Panc1 (cell line): ENCODE data around the gene MCRIP2. TPM values are rescaled to one million over a fixed set of nuclear protein-coding genes. Genes with fewer than 3 reads are reported as not detected.

Source experiments
- ATAC-seq: fragments of 200-7000 bp; cut with Tn5 transposase; 2 replicates; pipeline ENCODE4 v1.9.1; 2020; ENCODE audit warnings: mild to moderate bottlenecking, moderate library complexity
- BruUV-seq: library from RNA; stranded (reverse); fragments of 400-500 nt; replicated peaks from 2 replicates; lab custom pipeline; 2021; lab: Mats Ljungman, UMichigan
- CTCF ChIA-PET: fragments of 300-600 bp; sonication (Branson Sonifier 250); formaldehyde crosslinking; loops from one replicate; lab custom pipeline; 2022; ENCODE audit warnings: antibody characterized with exemption; lab: Charles Lee
- POLR2A ChIA-PET: fragments of 300-600 bp; sonication (Branson Sonifier 250); formaldehyde crosslinking; loops from one replicate; lab custom pipeline; 2022; ENCODE audit warnings: antibody characterized with exemption; lab: Charles Lee
- DNase-seq: peaks from one replicate; pipeline ENCODE4 v3.0.0-alpha.2; 2010; ENCODE audit warnings: low read depth, low spot score
- H3K27ac ChIP-seq: 2 replicates; pipeline ENCODE4 v1.5.1; 2011; ENCODE audit warnings: mild to moderate bottlenecking, low read length, inconsistent platforms
- H3K27me3 ChIP-seq: fragments of 200-500 bp; sonication (Bioruptor generic); 2 replicates; pipeline ENCODE4 v1.6.0; 2014; ENCODE audit warnings: low read length, inconsistent platforms; ENCODE audit not compliant: control insufficient read depth, insufficient read depth
- H3K36me3 ChIP-seq: fragments of 200-500 bp; sonication (Bioruptor generic); 2 replicates; pipeline ENCODE4 v1.5.1; 2014; ENCODE audit warnings: inconsistent platforms, mild to moderate bottlenecking, low read length, moderate library complexity; ENCODE audit not compliant: control insufficient read depth, insufficient read depth
- H3K4me1 ChIP-seq: 2 replicates; pipeline ENCODE4 v1.5.1; 2011; ENCODE audit warnings: inconsistent platforms, mild to moderate bottlenecking, low read length, moderate library complexity; ENCODE audit not compliant: control insufficient read depth, insufficient read depth
- H3K4me3 ChIP-seq, 2 experiments: 2 replicates each; pipeline ENCODE4 v1.5.1; 2011 to 2012; ENCODE audit warnings: low read depth in 2 of 2, low read length in 2 of 2, mild to moderate bottlenecking in 2 of 2, inconsistent platforms in 1 of 2, moderate library complexity in 1 of 2
- H3K9me3 ChIP-seq: fragments of 200-500 bp; sonication (Bioruptor generic); 2 replicates; pipeline ENCODE4 v1.5.1; 2014; ENCODE audit warnings: low read depth, mild to moderate bottlenecking, inconsistent platforms, low read length, moderate library complexity; ENCODE audit not compliant: control insufficient read depth, insufficient read depth
- POLR2AphosphoS5 ChIP-seq: IDR thresholded peaks from 2 replicates; pipeline ENCODE4 v1.6.1; 2012; ENCODE audit warnings: mild to moderate bottlenecking, low read depth, low read length, moderate library complexity
- REST ChIP-seq, 2 experiments: IDR thresholded peaks; 2 replicates each; pipeline ENCODE4 v1.6.1; 2011 to 2012; ENCODE audit warnings: low read depth in 2 of 2, control low read depth in 1 of 2, low read length in 1 of 2, mild to moderate bottlenecking in 1 of 2, moderate library complexity in 1 of 2; ENCODE audit not compliant: insufficient read depth in 1 of 2
- SIN3A ChIP-seq: IDR thresholded peaks from 2 replicates; pipeline ENCODE4 v1.6.1; 2012; ENCODE audit warnings: low read depth, mild to moderate bottlenecking, low read length, moderate library complexity, borderline replicate concordance; ENCODE audit not compliant: insufficient read depth
- TCF7L2 ChIP-seq: IDR thresholded peaks from 2 replicates; pipeline ENCODE4 v1.6.1; 2011; ENCODE audit warnings: mild to moderate bottlenecking, low read depth, low read length, inconsistent platforms
- in situ Hi-C: cut with HindIII; loops from 2 replicates; pipeline ENCODE4 v1.10.0; 2016; ENCODE audit warnings: low sequenced_read_pairs, low pct_unique_long_range_greater_than_20kb
- intact Hi-C: fragments of 100-400 bp; cut with micrococcal nuclease; formaldehyde crosslinking; loops from one replicate; pipeline ENCODE4 v1.10.0; 2022; ENCODE audit not compliant: unreplicated experiment
- total RNA-seq: library from RNA; stranded (reverse); gene quantifications from one replicate; pipeline ENCODE4 v1.2.1, GENCODE V29; 2021; ENCODE audit not compliant: unreplicated experiment
- TF ChIP-seq, protein P1 (sequence below): fragments of 450-650 bp; IDR thresholded peaks from 2 replicates; pipeline ENCODE4 v1.5.1; 2017; ENCODE audit warnings: mild to moderate bottlenecking

Gene MCRIP2
- total RNA-seq, 1 experiment from 2014 or later = 91.6 TPM

DNA sequence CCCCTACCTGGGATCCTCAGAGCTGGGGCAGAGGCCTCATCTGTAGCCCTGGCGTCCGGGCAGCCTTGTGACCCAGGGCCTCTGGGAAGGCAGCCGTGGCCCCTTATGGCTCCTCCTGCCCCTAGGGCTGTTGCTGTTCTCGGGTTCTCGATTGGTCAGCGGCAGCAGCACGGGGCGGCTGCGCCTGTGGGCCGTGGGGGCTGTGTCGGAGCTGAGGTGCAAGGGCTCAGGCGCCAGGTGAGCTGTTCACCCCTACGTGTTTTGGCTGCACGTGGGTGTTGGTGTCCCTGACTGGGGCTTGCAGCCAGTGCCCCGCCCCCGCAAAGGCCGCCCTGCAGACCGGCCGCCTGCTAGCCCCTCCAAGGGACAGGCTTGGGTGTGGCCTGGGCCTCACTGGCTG lies 20.5 kb downstream of the MCRIP2 start:
- no peak for ATAC-seq
- POLR2A ChIA-PET = interaction anchor here (0.6 kb wide), 1 partner anchor 487 kb away, joined by 3 read pairs; no protein-coding TSS in a partner anchor
- CTCF ChIA-PET = no interaction called here
- Histone ChIP-seq H3K27ac (no peak overlapping the region), H3K27me3 (no peaks in the 10 kb centered on the region), H3K4me1 (peaks cover 15% of the 10 kb centered on the region), H3K36me3 (no peaks in the 10 kb centered on the region), H3K9me3 (no peaks in the 10 kb centered on the region), H3K4me3 (no peak overlapping the region)
- DNase-seq = no peak
- intact Hi-C loops = no loop called here
- in situ Hi-C loops = no loop called here
- BruUV-seq = no TSS peak
- TF ChIP-seq REST (IDR thresholded peaks at IDR 0.05; ENCODE audit: insufficient read depth in 1 of 2, low read depth in 2 of 2, low read length in 1 of 2) (no peak), SIN3A (no peak), TCF7L2 (no peak), POLR2AphosphoS5 (no peak)
- TF ChIP-seq, protein P1, sequence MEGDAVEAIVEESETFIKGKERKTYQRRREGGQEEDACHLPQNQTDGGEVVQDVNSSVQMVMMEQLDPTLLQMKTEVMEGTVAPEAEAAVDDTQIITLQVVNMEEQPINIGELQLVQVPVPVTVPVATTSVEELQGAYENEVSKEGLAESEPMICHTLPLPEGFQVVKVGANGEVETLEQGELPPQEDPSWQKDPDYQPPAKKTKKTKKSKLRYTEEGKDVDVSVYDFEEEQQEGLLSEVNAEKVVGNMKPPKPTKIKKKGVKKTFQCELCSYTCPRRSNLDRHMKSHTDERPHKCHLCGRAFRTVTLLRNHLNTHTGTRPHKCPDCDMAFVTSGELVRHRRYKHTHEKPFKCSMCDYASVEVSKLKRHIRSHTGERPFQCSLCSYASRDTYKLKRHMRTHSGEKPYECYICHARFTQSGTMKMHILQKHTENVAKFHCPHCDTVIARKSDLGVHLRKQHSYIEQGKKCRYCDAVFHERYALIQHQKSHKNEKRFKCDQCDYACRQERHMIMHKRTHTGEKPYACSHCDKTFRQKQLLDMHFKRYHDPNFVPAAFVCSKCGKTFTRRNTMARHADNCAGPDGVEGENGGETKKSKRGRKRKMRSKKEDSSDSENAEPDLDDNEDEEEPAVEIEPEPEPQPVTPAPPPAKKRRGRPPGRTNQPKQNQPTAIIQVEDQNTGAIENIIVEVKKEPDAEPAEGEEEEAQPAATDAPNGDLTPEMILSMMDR = no peak

- DNase-seq (no peak), ATAC-seq (no peak)
- no TSS peak for BruUV-seq
- POLR2A ChIA-PET = no interaction called here
- H3K9me3 ChIP-seq = no peaks in the 10 kb centered on the region
- in situ Hi-C loops = no loop called here
- intact Hi-C loops = no loop called here
- no peak overlapping the region for H3K4me3 ChIP-seq
- H3K27ac ChIP-seq = no peak overlapping the region
- CTCF ChIA-PET = no interaction called here
- no peaks in the 10 kb centered on the region for H3K36me3 ChIP-seq
- peaks cover 15% of the 10 kb centered on the region for H3K4me1 ChIP-seq
- no peak for TF ChIP-seq SIN3A
- no peak for TF ChIP-seq TCF7L2
- no peak for TF ChIP-seq REST (IDR thresholded peaks at IDR 0.05; ENCODE audit: insufficient read depth in 1 of 2, low read depth in 2 of 2, low read length in 1 of 2)
- TF ChIP-seq, protein P1 = no peak
- no peak for TF ChIP-seq POLR2AphosphoS5
- H3K27me3 ChIP-seq = no peaks in the 10 kb centered on the region
Observed at GRCh38 chr16:662597-662996, 21.0 kb downstream of the MCRIP2 start.
